ENCODE data around the gene DYSF. TPM values are rescaled to one million over a fixed set of nuclear protein-coding genes. Genes with fewer than 3 reads are reported as not detected.

Gene DYSF
- total and polyA plus RNA-seq, 8 donors, result 1.1 to 5.5 (median 2.1) TPM

DNA sequence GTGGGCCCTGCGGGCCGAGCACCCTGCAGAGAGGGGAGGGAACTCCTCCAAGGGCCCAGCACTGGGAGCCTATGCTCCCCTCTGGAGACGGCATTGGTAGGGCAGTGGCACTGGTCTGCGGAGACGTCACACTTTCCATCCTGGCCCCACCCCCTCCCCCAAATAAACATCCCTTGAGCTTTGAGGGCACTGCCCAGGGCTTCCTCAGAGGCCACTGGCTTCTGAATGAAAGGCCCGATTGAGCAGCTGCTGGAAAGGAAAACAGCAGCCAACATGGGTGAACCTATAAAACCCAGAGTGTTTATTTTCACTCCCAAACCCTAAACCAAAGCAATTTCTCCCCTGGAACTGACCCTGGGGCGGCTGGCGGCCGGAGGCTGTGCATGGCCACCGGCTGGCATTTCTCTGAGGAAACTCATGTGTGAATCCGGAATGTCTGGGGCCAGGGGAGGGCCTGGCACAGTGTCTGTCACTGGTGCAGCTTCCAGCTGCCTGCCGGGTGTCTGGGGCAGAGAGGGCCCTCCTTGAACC lies 138.9 kb downstream of the DYSF start:
- TF ChIP-seq, protein P1, sequence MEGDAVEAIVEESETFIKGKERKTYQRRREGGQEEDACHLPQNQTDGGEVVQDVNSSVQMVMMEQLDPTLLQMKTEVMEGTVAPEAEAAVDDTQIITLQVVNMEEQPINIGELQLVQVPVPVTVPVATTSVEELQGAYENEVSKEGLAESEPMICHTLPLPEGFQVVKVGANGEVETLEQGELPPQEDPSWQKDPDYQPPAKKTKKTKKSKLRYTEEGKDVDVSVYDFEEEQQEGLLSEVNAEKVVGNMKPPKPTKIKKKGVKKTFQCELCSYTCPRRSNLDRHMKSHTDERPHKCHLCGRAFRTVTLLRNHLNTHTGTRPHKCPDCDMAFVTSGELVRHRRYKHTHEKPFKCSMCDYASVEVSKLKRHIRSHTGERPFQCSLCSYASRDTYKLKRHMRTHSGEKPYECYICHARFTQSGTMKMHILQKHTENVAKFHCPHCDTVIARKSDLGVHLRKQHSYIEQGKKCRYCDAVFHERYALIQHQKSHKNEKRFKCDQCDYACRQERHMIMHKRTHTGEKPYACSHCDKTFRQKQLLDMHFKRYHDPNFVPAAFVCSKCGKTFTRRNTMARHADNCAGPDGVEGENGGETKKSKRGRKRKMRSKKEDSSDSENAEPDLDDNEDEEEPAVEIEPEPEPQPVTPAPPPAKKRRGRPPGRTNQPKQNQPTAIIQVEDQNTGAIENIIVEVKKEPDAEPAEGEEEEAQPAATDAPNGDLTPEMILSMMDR (IDR thresholded peaks at IDR 0.05), result no peak
- Histone ChIP-seq H3K4me1 (no peaks in the 10 kb centered on the region), H3K27me3 (no peaks in the 10 kb centered on the region), H3K4me3 (no peak overlapping the region), H3K9me3 (no peaks in the 10 kb centered on the region), H3K36me3 (no peaks in the 10 kb centered on the region), H3K27ac (no peak overlapping the region)
- intact Hi-C loops (cut with DNase I), result no loop called here
- ATAC-seq, result no peak
- WGBS, 2 donors, result 68 to 75% methylated on average over 12 of the region's 12 CpGs
- no peak for DNase-seq
- no peak for FAIRE-seq

DNA sequence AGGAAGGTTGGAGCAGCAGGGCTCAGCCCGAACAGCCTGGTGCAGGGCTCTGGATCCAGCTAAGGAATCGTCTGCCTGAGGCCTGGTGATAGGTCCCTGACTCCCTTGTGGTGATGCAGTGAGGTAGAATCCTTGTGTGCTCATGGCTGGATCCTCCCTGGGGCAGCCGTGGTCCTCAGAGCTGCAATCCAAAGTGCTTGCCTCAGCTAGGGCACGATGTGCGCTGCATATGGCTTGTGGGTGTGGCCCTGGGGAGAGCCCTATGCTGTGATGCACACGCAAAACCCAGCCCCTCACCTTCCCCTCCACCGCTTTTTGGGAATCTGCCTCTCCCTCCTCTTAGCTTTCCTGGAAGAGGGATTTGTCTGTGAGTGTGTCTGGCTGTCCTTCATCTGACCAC lies 142.2 kb downstream of the DYSF start:
- Histone ChIP-seq H3K4me1 (no peaks in the 10 kb centered on the region), H3K27me3 (no peaks in the 10 kb centered on the region), H3K27ac (no peak overlapping the region), H3K4me3 (no peak overlapping the region), H3K36me3 (no peaks in the 10 kb centered on the region), H3K9me3 (no peaks in the 10 kb centered on the region)
- DNase-seq (no peak), ATAC-seq (no peak), FAIRE-seq (no peak)
- TF ChIP-seq, protein P1 (IDR thresholded peaks at IDR 0.05), result no peak
- 75% methylated on average over 7 of the region's 7 CpGs for WGBS, 2 donors
- intact Hi-C loops (cut with DNase I), result no loop called here

DNA sequence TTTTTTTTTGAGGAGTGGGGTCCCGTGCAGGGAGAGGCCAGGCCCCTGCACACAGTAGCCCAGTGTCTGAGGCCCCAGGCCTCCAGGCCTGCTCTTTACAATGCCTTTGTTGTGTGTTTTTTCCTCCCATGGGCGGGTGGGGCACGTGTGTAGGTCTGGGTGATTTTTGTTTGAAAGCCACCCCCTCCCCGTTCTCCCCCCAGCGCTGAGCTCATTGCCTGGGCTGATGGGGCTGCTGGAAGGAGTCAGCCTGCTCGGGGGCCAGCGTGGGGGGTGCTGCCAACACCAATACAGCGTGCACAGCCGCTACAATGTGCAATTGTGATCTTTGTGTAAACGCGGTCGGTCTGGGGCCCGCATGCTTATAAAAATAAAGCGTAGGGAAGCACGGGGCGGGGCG lies 142.7 kb downstream of the DYSF start:
- no peak for DNase-seq

DNA sequence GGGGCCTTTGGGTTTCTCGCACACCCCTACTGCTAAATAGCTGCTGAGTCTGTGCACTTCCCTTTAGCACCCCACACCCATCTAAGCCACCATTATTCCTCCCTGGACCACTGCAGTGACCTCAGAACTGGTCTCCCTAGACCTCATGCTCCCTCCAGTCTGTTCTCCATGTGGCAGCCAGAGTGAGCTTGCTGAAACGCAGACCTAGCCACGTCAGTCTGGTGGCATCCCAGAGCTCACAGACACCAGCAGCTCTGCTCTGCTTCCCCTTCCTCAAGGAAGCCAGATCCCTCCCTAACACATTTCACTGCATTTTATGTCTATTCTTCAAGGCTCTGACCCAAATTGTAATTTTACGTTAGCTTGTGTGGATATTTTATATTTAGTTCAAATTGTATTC lies 144.4 kb downstream of the DYSF start:
- Histone ChIP-seq H3K27me3 (no peaks in the 10 kb centered on the region), H3K4me3 (no peak overlapping the region), H3K27ac (no peak overlapping the region), H3K4me1 (no peaks in the 10 kb centered on the region), H3K36me3 (no peaks in the 10 kb centered on the region), H3K9me3 (no peaks in the 10 kb centered on the region)
- FAIRE-seq (no peak), ATAC-seq (no peak), DNase-seq (no peak)
- WGBS, 2 donors, result 63 to 76% methylated on average over 4 of the region's 4 CpGs
- intact Hi-C loops (cut with DNase I), result no loop called here
- TF ChIP-seq, protein P1 (IDR thresholded peaks at IDR 0.05), result no peak

More for the DNA sequence above, 142.7 kb downstream of the DYSF start:
- ATAC-seq (peak in 1 of 4 donors; percentile 18), FAIRE-seq (no peak)
- Histone ChIP-seq H3K36me3 (no peaks in the 10 kb centered on the region), H3K9me3 (no peaks in the 10 kb centered on the region), H3K27ac (no peak overlapping the region), H3K4me3 (no peak overlapping the region), H3K27me3 (no peaks in the 10 kb centered on the region), H3K4me1 (no peaks in the 10 kb centered on the region)
- 40 to 46% methylated on average over 17 of the region's 17 CpGs for WGBS, 2 donors
- intact Hi-C loops (cut with DNase I), result no loop called here
- TF ChIP-seq, protein P1 (IDR thresholded peaks at IDR 0.05), result no peak

DNA sequence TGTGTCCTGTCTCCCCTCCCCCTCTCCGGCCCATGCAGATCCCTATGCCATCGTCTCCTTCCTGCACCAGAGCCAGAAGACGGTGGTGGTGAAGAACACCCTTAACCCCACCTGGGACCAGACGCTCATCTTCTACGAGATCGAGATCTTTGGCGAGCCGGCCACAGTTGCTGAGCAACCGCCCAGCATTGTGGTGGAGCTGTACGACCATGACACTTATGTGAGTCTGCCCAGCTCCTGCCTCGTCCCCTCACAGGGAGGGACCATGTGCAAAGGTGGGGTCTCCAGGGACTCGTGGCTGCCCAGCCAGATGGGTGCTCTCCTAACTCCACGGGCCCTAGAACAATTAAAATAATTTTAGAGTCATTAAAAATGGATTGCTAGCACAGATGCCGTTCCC lies 145.2 kb downstream of the DYSF start:
- no peaks in the 10 kb centered on the region for H3K4me1 ChIP-seq
- intact Hi-C loops (cut with DNase I), result no loop called here
- no peaks in the 10 kb centered on the region for H3K27me3 ChIP-seq
- 71 to 79% methylated on average over 14 of the region's 14 CpGs for WGBS, 2 donors
- FAIRE-seq (no peak), ATAC-seq (no peak), DNase-seq (peak in 1 of 6 donors; percentile 11)
- TF ChIP-seq, protein P1 (IDR thresholded peaks at IDR 0.05), result no peak
- H3K9me3 ChIP-seq, result no peaks in the 10 kb centered on the region
- no peak overlapping the region for H3K4me3 ChIP-seq
- no peaks in the 10 kb centered on the region for H3K36me3 ChIP-seq
- no peak overlapping the region for H3K27ac ChIP-seq
